Measurements from ENCODE around the gene GAPDH.
A peak's percentile ranks its signal among the peaks of the same experiment; 100 is the strongest.

DNA sequence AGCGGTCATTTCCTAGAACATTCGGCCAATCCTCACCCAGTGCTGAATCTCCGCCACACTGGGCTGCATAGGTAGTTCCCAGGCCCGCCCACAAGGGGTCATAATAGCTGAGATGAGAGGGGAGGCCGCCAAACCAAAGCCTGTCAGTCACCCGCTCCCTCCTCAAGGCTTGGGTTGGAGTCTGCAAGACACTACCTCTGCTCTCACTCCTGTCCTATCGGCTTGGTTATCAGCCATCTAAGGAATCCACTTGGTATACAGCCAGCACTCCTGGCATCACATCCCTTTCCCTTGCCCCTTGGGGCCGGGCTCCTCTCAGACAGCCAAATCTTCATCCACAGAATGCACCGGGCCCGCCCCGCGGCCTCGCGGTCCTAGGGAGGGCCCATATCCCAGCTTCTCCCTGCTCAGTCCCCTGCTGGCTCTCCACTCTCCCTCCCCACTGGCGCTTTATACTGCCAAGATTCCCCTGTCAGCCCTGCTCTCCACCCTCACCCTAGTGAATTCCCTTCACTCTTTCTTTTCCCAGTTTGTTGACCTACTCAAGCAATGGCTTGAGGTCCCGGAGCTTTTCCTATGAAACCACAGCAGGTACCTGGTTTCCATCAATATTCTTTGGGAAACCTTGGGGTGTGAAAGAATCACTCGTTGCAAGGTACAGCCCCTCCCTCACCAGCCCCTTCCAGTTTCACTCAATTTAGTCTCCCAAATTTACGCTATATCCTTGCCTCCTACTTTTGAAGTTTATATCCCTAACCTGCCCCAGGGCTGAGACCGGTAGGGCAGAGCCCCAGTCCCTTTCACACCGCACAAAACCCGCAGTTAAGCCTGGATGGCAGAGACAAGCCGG, 20.1 kb downstream of the GAPDH start:
- TF ChIP-seq, protein P1, sequence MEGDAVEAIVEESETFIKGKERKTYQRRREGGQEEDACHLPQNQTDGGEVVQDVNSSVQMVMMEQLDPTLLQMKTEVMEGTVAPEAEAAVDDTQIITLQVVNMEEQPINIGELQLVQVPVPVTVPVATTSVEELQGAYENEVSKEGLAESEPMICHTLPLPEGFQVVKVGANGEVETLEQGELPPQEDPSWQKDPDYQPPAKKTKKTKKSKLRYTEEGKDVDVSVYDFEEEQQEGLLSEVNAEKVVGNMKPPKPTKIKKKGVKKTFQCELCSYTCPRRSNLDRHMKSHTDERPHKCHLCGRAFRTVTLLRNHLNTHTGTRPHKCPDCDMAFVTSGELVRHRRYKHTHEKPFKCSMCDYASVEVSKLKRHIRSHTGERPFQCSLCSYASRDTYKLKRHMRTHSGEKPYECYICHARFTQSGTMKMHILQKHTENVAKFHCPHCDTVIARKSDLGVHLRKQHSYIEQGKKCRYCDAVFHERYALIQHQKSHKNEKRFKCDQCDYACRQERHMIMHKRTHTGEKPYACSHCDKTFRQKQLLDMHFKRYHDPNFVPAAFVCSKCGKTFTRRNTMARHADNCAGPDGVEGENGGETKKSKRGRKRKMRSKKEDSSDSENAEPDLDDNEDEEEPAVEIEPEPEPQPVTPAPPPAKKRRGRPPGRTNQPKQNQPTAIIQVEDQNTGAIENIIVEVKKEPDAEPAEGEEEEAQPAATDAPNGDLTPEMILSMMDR (IDR thresholded peaks at IDR 0.05): peak; percentile 29 to 52 (median 48)
- no peak for TF ChIP-seq POLR2A (IDR thresholded peaks at IDR 0.05)
